AG09319 (cell line): ENCODE measurements around the gene NPW.

ENCODE experiments used
- DNase-seq: peaks from one replicate; pipeline ENCODE4 v3.0.0-alpha.2; 2010; ENCODE audit warnings: low read depth; ENCODE audit errors: extremely low read depth
- TF ChIP-seq, protein P1 (sequence below): IDR thresholded peaks from 2 replicates; pipeline ENCODE4 v1.5.1; 2011; ENCODE audit warnings: low read depth, mild to moderate bottlenecking, inconsistent platforms, low read length, moderate library complexity

NPW gene

DNA sequence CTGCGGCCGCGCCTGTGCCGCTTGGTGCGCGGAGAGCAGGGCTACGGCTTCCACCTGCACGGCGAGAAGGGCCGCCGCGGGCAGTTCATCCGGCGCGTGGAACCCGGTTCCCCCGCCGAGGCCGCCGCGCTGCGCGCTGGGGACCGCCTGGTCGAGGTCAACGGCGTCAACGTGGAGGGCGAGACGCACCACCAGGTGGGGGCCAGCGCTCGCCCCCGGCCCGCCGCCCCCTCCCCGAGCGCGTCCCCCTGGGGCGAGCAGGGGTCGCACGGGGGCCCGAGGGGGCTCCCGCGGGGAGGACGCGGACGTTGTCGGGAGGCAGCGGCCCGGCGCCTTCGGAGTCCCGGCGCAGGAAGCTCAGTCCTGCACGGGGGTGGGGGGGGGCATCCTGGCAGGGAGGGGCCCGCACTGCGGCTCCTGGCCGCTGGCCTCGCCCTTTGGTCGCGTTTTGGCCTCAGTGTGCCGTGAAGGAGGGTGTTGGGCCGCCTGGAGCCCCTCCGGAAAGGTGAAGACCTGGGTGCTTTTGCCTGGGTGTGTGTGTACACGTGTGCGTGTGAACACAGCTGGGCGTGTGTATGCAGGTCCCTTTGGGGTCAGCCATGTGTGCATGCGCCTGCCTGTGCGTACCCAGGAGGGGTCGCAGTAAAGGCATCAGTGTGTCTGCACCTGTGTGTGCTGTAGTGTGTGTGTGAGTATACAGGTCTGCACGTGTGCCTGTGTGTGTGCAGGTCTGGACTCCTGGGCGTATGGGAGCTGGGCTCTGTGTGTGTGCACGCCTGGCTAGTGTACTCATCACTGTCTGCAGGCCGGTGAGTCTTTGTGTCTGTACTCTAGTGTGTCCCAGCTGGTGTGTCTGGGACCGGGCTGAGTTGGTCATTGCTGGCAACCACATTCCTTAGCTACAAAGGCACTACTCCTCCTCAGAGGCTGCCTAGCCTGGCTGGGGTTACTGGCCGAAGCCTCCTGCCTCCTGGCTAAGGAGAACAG is 7.7 kb downstream of the NPW start:
- no peak for DNase-seq
- TF ChIP-seq, protein P1, sequence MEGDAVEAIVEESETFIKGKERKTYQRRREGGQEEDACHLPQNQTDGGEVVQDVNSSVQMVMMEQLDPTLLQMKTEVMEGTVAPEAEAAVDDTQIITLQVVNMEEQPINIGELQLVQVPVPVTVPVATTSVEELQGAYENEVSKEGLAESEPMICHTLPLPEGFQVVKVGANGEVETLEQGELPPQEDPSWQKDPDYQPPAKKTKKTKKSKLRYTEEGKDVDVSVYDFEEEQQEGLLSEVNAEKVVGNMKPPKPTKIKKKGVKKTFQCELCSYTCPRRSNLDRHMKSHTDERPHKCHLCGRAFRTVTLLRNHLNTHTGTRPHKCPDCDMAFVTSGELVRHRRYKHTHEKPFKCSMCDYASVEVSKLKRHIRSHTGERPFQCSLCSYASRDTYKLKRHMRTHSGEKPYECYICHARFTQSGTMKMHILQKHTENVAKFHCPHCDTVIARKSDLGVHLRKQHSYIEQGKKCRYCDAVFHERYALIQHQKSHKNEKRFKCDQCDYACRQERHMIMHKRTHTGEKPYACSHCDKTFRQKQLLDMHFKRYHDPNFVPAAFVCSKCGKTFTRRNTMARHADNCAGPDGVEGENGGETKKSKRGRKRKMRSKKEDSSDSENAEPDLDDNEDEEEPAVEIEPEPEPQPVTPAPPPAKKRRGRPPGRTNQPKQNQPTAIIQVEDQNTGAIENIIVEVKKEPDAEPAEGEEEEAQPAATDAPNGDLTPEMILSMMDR = no peak; the same call in 1 of the 2 replicates

DNA sequence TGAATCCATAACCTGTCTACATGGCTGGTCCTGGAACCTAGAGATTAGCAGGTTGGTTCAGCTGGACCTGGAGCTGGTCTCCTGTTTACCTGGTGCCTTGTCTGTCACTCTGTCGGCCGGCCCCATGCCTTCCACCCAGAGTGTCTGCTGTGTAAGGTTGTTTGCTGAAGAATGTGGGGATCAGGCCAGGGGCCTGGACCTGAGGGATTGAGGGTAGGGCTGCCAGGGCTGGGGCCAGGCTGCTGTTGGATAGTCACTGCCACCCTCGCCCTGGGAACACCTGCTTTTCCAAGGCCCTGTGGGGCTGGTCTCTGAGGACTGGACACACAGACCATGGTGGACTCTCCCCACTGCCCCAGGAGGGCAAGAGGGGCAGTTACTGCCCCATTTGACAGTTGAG is 8.6 kb downstream of the NPW start:
- DNase-seq = no peak
- TF ChIP-seq, protein P1 = no peak

DNA sequence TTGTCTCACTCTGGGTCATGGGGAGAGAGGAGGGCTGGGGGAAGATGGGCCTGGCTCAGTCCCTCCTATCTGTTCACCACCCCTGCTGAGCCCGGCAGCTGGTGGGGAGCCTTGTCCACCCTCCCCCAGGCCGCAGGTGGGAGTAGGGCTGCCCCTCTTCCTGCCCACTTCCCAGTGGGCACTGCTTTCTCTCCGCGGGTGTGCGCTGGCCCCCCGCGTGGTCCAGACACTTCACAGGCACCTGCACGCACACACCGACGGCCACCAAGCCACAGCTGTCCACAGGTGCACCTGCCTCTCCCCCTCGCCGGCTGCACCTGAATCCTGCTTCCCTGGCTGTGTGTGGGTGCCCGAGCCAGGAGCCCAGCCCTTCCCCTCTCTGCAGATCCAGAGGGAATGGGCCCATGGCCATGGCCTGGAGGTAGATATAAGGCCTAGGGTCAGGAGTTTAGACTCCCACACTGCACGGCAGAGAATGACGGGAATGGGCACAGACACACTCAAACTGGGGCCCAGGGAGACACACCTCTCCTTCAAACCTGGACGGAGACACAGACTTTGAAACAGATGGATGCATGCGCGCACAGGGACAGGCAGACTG is 9.1 kb downstream of the NPW start:
- TF ChIP-seq, protein P1 = no peak
- DNase-seq = no peak

DNA sequence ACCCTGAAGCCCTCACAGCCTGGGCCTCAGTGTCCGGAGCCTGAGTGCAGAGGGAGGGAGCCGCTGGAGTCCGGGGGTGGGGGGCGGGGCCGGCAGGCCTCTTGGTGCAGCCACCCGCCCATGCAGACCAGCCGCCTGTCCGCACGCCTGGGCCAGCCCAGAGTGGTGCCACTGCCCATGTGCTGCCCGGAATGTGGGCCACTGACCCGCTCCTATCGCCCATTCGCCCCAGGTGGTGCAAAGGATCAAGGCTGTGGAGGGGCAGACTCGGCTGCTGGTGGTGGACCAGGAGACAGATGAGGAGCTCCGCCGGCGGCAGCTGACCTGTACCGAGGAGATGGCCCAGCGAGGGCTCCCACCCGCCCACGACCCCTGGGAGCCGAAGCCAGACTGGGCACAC is 9.8 kb downstream of the NPW start:
- no peak for DNase-seq
- TF ChIP-seq, protein P1 = no peak

DNA sequence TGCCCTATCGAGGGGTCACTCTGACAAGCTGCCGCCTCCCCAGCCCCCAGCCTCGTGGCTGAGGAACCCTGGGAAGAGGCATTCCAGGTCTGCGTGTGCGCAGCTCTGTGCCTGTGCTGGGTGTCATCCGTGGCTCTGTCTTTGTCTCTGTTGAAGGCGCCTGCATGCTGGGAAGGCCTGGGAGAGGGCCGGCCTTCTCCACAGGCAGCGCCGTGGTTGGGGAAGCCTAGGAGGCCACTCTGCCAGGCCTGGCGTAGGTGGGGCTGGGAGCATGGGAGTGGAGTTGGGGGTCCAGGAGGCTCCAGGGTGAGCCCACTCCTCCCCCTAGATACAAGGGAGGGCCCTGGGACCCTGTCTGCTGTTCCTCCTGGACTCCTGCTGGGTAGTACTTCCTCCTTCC is 10.5 kb downstream of the NPW start:
- TF ChIP-seq, protein P1 = no peak
- DNase-seq = no peak

DNA sequence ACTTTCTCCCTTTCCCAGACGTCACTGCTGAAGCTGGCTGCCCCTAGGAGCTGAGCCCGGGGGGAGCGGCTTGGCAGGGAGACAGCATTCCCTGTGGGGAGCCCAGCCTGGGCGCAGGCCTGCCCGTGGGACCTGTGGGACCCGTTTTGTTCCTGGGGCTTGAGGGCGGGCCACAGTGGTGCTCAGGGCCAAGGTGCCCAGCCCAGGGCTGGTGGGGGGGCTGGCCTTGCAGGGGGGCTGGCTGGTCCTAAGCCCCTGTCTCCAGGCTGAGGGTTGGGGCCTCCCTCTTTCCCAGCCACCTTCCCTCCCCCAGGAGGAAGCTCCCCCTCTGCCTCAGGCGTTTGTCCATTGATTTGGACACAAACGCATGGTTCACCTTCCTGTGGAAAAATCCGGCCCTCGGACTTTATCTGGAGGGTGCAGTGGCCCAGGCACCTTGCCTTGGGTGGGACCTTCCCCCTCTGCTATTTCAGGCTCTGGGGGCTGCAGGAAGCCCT is 11.5 kb downstream of the NPW start:
- TF ChIP-seq, protein P1 = no peak
- no peak for DNase-seq
